Measurements from ENCODE around the gene MAGEA9B.
"Not testable (repeated sequence)": the region's sequence is repeated elsewhere in the genome, so short reads cannot be mapped to it uniquely, and the experiment has no call there.

The MAGEA9B gene

DNA sequence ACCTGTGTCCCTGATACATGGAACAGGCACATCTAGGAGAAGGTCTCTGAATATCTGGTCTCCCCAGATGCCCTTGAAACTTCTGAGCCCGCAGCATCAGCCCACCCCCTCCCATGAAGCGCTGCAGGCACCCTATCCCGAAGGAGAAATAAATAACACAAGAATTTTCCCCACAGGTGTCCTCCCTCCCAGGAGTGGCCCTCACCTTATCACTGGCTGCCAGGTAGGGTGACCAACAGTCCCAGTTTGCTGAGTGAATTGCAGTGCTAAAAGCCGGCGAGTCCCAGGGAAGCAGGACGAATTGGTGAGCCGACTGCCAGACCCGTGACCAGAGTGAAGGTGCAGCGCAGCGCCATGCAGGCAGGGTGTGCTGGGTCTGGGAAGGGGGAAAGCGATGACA lies 53.3 kb downstream of the MAGEA9B start:
- not testable (repeated sequence) for DNase-seq

DNA sequence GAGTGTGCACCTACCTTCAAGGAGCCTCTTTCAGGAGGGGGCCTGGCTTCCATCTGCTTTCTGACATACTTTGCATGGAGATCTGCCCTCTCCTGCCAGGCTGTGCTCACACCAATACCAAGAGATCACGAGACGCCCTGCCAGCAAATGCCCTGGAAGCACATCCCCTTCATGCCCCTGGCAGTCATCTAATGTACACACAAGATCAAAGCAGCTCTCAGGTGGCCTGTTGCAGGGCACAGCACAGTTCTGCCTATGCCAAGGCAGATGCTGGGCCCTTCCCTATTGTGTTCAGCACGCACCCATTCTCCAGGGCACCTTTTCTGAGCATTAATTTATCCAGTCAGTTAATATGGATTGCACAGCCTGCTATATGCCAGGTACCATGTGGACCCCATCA lies 54.4 kb downstream of the MAGEA9B start:
- DNase-seq = not testable (repeated sequence)
